NCI-H82 treated with DMSO at 0.1 percent for 48 hours (cell line): ENCODE data around the gene JAG2.

Experiments used
- DNase-seq: peaks from one replicate; lab custom pipeline; 2025; ENCODE audit not compliant: unreplicated experiment; lab: John Stamatoyannopoulos, UW

Gene JAG2

GRCh38 chr14:105141486-105142281 lies 26.9 kb downstream of the JAG2 start:
- DNase-seq, result no peak

GRCh38 chr14:105141026-105141425 lies 27.6 kb downstream of the JAG2 start:
- DNase-seq, result no peak

- DNase-seq, result no peak
Observed at GRCh38 chr14:105140581-105140980, 28.0 kb downstream of the JAG2 start.

- DNase-seq, result no peak
Observed at GRCh38 chr14:105139831-105140239, 28.7 kb downstream of the JAG2 start.

GRCh38 chr14:105139212-105139825 lies 29.3 kb downstream of the JAG2 start:
- DNase-seq, result no peak

- no peak for DNase-seq
Observed at GRCh38 chr14:105138551-105139111, 29.9 kb downstream of the JAG2 start.

- no peak for DNase-seq
Observed at GRCh38 chr14:105138021-105138541, 30.5 kb downstream of the JAG2 start.

- DNase-seq, result no peak
Observed at GRCh38 chr14:105137481-105138020, 31.0 kb downstream of the JAG2 start.

- DNase-seq, result no peak
Observed at GRCh38 chr14:105136401-105137322, 31.9 kb downstream of the JAG2 start.

- no peak for DNase-seq
Observed at GRCh38 chr14:105135700-105136395, 32.7 kb downstream of the JAG2 start.

- no peak for DNase-seq
Observed at GRCh38 chr14:105132921-105133654, 35.5 kb downstream of the JAG2 start.

- DNase-seq, result no peak
Observed at GRCh38 chr14:105131241-105131640, 37.3 kb downstream of the JAG2 start.

GRCh38 chr14:105128059-105128458 lies 40.5 kb downstream of the JAG2 start:
- DNase-seq, result no peak

GRCh38 chr14:105126981-105127329 lies 41.6 kb downstream of the JAG2 start:
- no peak for DNase-seq

GRCh38 chr14:105126126-105126980 lies 42.2 kb downstream of the JAG2 start:
- DNase-seq, result no peak

GRCh38 chr14:105124823-105125222 lies 43.8 kb downstream of the JAG2 start:
- DNase-seq, result no peak

GRCh38 chr14:105123981-105124765 lies 44.4 kb downstream of the JAG2 start:
- DNase-seq, result no peak
